Adrenal gland (tissue), 5 donors: ENCODE data around the gene MTMR11.

Experiments
- CTCF ChIP-seq, 6 experiments: fragments of 450-650 bp in 4 of 6; fragments of 200-600 bp in 2 of 6; sonication (generic) in 1 of 6; IDR thresholded peaks; 1 replicate in 5 of 6; 2 replicates in 1 of 6; pipeline versions ENCODE4 v1.5.1 to v1.8.0; 2016 to 2021; ENCODE audit warnings: antibody characterized with exemption in 6 of 6, mild to moderate bottlenecking in 2 of 6, moderate library complexity in 1 of 6
- POLR2A ChIP-seq, 2 donors: fragments of 450-650 bp; IDR thresholded peaks; one replicate each; pipeline ENCODE4 v1.6.1; 2017; ENCODE audit warnings: antibody characterized with exemption in 2 of 2, mild to moderate bottlenecking in 2 of 2, moderate library complexity in 1 of 2
- donor health status: DM: no; HTN: no; CAD: no.

DNA sequence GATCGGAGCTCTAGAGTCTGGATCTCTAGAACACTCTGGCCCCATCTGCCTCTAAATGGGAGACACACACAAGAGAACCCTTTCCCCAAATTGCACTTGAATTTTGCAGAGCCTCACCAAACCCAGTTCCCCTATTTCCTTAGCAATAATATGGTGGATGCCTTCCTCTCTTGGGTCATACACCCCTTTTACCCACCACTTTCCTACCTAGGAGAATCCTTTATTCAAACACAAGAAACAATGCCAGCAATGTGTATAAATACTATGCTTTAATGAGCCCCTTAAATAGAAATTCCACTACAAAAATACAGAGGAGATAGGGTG is 8.3 kb downstream of the MTMR11 start:
- TF ChIP-seq POLR2A (IDR thresholded peaks at IDR 0.05) (no peak), CTCF (IDR thresholded peaks at IDR 0.05) (no peak)
